H1 (cell line): ENCODE data around the gene SHMT2. TPM values are rescaled to one million over a fixed set of nuclear protein-coding genes. Genes with fewer than 3 reads are reported as not detected.

Experiments used
- CBX8 ChIP-seq: fragments of 300-800, 300-1000 bp; sonication (generic); IDR thresholded peaks from 2 replicates; pipeline ENCODE4 v1.7.1; 2016; ENCODE audit warnings: low read depth, low read length, borderline replicate concordance
- SP1 ChIP-seq: IDR thresholded peaks from 2 replicates; pipeline ENCODE4 v1.6.1; 2011; ENCODE audit warnings: low read depth, low read length
- SRF ChIP-seq: IDR thresholded peaks from 2 replicates; pipeline ENCODE4 v1.6.1; 2011; ENCODE audit warnings: mild to moderate bottlenecking, low read depth, low read length, moderate library complexity
- TBP ChIP-seq: IDR thresholded peaks from 2 replicates; pipeline ENCODE4 v1.6.1; 2011; ENCODE audit warnings: low read depth, low read length, improper control_type of control experiment
- polyA plus RNA-seq, 7 experiments: library from polyadenylated mRNA; depleted of rRNA in 3 of 7; stranded (reverse) in 5 of 7; unstranded in 2 of 7; fragments of >200 nt in 5 of 7; fragments of 200-250 nt in 2 of 7; gene quantifications; 1 replicate in 5 of 7; 2 replicates in 1 of 7; 4 replicates in 1 of 7; pipeline versions ENCODE4 v1.2.1 to v1.2.3, GENCODE V29; 2011 to 2013; ENCODE audit warnings: missing spikeins in 2 of 7, mixed read lengths in 2 of 7
- total RNA-seq: library from RNA; stranded (reverse); fragmentation: NEBNext Ultra II Directional; extraction: Animal tissue kit (Norgen Biotek cat#: 25700); gene quantifications from 2 replicates; pipeline ENCODE4 v1.2.1, GENCODE V29; 2021

SHMT2 gene
- total and polyA plus RNA-seq, 2 of the 8 experiments (the other 6 are each of a cell fraction or from before 2014, with no cell fraction given), result 274 to 520 TPM

- TF ChIP-seq CBX8 (no peak), TBP (no peak), SRF (no peak), SP1 (no peak)
- TF ChIP-seq, all 59 proteins: peak for 0
Observed at GRCh38 chr12:57262126-57262822, 32.8 kb downstream of the SHMT2 start (continued).
